Sigmoid colon (tissue), 7 donors: Measurements from ENCODE around the gene NECTIN1. TPM values are rescaled to one million over a fixed set of nuclear protein-coding genes. Genes with fewer than 3 reads are reported as not detected.

Source experiments
- DNase-seq: peaks from one replicate; pipeline ENCODE4 v3.0.0-alpha.2; 2019
- H3K27ac ChIP-seq, 4 donors: fragments of 200-600 bp; sonication (generic); one replicate each; pipeline ENCODE4 v1.5.1; 2016 to 2019; ENCODE audit warnings: mild to moderate bottlenecking in 1 of 4
- H3K27me3 ChIP-seq, 3 donors: fragments of 200-600 bp; sonication (generic); one replicate each; pipeline ENCODE4 v1.5.1; 2019; ENCODE audit warnings: mild to moderate bottlenecking in 1 of 3
- H3K36me3 ChIP-seq, 4 donors: fragments of 200-600 bp; sonication (generic); one replicate each; pipeline ENCODE4 v1.5.1; 2016 to 2019
- H3K4me1 ChIP-seq, 4 donors: fragments of 200-600 bp; sonication (generic); one replicate each; pipeline ENCODE4 v1.5.1; 2017 to 2019
- H3K4me3 ChIP-seq, 4 donors: fragments of 200-600 bp; sonication (generic); one replicate each; pipeline ENCODE4 v1.5.1; 2017 to 2019; ENCODE audit warnings: mild to moderate bottlenecking in 2 of 4, moderate library complexity in 1 of 4
- H3K9me3 ChIP-seq, 4 donors: fragments of 200-600 bp in 3 of 4; sonication (generic) in 3 of 4; one replicate each; pipeline versions ENCODE4 v1.5.1 to v1.6.1; 2013 to 2019
- CTCF ChIP-seq, 4 experiments: fragments of 450-650 bp in 3 of 4; fragments of 200-600 bp in 1 of 4; IDR thresholded peaks; one replicate each; pipeline ENCODE4 v1.5.1; 2016 to 2019; ENCODE audit warnings: antibody characterized with exemption in 4 of 4, mild to moderate bottlenecking in 3 of 4, moderate library complexity in 2 of 4
- EP300 ChIP-seq, 4 donors: sonication (generic); formaldehyde crosslinking; IDR thresholded peaks; one replicate each; pipeline ENCODE4 v1.6.1; 2017; ENCODE audit warnings: antibody characterized with exemption in 4 of 4
- POLR2A ChIP-seq, 2 donors: fragments of 450-650 bp; IDR thresholded peaks; one replicate each; pipeline ENCODE4 v1.6.1; 2016; ENCODE audit warnings: antibody characterized with exemption in 2 of 2, mild to moderate bottlenecking in 2 of 2, moderate library complexity in 2 of 2
- POLR2AphosphoS5 ChIP-seq, 4 donors: sonication (generic); formaldehyde crosslinking; IDR thresholded peaks; one replicate each; pipeline ENCODE4 v1.6.1; 2017; ENCODE audit warnings: antibody characterized with exemption in 4 of 4
- whole genome bisulfite sequencing, 2 donors: extraction: QIAGEN DNeasy Blood & Tissue Kit; methylation state at CpG; one replicate each; pipeline ENCODE4 v1.1.7; 2013; 5-methylcytosine and 5-hydroxymethylcytosine counted together
- intact Hi-C: fragments of 100-400 bp; cut with DNase I; formaldehyde crosslinking; loops from one replicate; pipeline ENCODE4 v1.15.1; 2023
- polyA plus RNA-seq, 3 donors: library from polyadenylated mRNA; stranded (reverse); fragments of 200-250 nt; gene quantifications; one replicate each; pipeline ENCODE4 v1.2.3, GENCODE V29; 2013
- total RNA-seq, 4 donors: library from RNA; depleted of rRNA; stranded (reverse); fragments of >200 nt; gene quantifications; one replicate each; pipeline ENCODE4 v1.1.0, GENCODE V29; 2016
- donor health status: healthy with polysubstance abuse.
- donor health status: Bipolar disorder and iron deficiency.
- donor health status: healthy.

Gene NECTIN1
- total and polyA plus RNA-seq, 7 donors = 0.16 to 19.0 (median 1.7) TPM

DNA sequence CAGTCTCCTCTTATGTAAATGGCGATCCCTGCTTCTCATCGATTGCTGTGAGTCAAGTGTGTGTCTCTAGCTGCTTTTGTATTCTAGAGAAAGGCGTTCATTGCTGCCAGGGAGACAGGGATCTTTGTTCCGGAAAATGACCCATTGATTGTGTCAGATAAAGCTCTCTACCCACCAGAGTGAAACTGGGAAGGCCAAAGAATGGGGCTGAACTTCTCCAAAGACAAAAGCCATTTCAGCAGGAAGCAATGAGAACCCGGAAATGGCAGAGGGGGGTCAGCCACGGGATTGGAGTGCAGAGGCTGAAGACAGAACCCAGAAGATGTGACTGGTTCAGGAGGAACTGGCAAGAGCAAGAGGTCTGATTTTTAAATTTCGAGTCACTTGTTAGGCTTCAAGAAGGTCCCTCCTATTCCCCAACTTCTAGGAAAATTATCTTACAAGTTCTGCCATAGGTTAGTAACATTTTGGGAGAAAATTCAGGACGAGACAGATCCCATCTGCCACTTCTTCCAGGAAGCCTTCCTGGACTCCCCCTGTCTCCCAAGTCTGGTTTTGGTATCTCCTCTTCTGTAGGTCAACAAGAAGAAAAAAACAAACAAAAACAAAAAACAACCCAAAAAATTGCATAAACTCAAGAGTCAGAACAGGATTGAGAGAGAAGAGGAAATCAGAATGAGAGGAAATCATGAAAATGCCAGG is 110.6 kb downstream of the NECTIN1 start:
- H3K4me3 ChIP-seq = no peak overlapping the region
- no peaks in the 10 kb centered on the region for H3K9me3 ChIP-seq
- H3K27me3 ChIP-seq = peaks cover 0 to 5% (median 0%) of the 10 kb centered on the region in 3 donors
- TF ChIP-seq CTCF (IDR thresholded peaks at IDR 0.05) (no peak), POLR2AphosphoS5 (IDR thresholded peaks at IDR 0.05) (no peak), POLR2A (IDR thresholded peaks at IDR 0.05) (no peak), EP300 (IDR thresholded peaks at IDR 0.05) (no peak)
- 60 to 65% methylated on average over 8 of the region's 8 CpGs for WGBS, 2 donors
- no peaks in the 10 kb centered on the region for H3K4me1 ChIP-seq
- H3K36me3 ChIP-seq = no peaks in the 10 kb centered on the region
- intact Hi-C loops = no loop called here
- H3K27ac ChIP-seq = no peak overlapping the region
- no peak for DNase-seq

GRCh38 chr11:119617340-119617713 is 111.7 kb downstream of the NECTIN1 start:
- Histone ChIP-seq H3K9me3 (no peaks in the 10 kb centered on the region), H3K27me3 (no peaks in the 10 kb centered on the region), H3K4me1 (no peaks in the 10 kb centered on the region), H3K36me3 (no peaks in the 10 kb centered on the region), H3K27ac (no peak overlapping the region), H3K4me3 (no peak overlapping the region)
- 79 to 86% methylated on average over 13 of the region's 13 CpGs for WGBS, 2 donors
- intact Hi-C loops = no loop called here
- DNase-seq = no peak
- TF ChIP-seq EP300 (IDR thresholded peaks at IDR 0.05) = no peak
- no peak for TF ChIP-seq CTCF (IDR thresholded peaks at IDR 0.05)
- no peak for TF ChIP-seq POLR2AphosphoS5 (IDR thresholded peaks at IDR 0.05)
- TF ChIP-seq POLR2A (IDR thresholded peaks at IDR 0.05) = no peak

- no peak for DNase-seq
- WGBS, 2 donors = 85 to 88% methylated on average over 9 of the region's 9 CpGs
- no peaks in the 10 kb centered on the region for H3K9me3 ChIP-seq
- no peak overlapping the region for H3K27ac ChIP-seq
- H3K36me3 ChIP-seq = no peaks in the 10 kb centered on the region
- H3K4me1 ChIP-seq = no peaks in the 10 kb centered on the region
- TF ChIP-seq CTCF (IDR thresholded peaks at IDR 0.05) (no peak), POLR2A (IDR thresholded peaks at IDR 0.05) (no peak), POLR2AphosphoS5 (IDR thresholded peaks at IDR 0.05) (no peak), EP300 (IDR thresholded peaks at IDR 0.05) (no peak)
- intact Hi-C loops = no loop called here
- no peaks in the 10 kb centered on the region for H3K27me3 ChIP-seq
- no peak overlapping the region for H3K4me3 ChIP-seq
Measured at GRCh38 chr11:119616586-119617339, 112.2 kb downstream of the NECTIN1 start.

DNA sequence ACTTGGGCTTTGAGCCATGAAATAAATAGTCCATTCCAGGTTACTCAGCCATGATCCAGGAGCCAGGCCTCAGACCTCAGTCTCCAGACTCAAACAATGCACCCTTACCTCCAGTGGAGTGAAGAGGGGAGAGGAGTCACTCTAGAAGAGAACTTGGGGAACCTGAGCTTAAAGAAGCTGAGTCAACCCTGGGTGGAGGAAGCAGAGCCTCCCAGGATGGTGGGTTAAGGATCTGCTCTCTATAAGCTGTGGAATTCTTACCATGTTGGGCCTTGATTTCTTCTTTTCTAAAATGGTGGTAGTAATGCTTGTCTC is 113.2 kb downstream of the NECTIN1 start:
- Histone ChIP-seq H3K27me3 (no peaks in the 10 kb centered on the region), H3K27ac (no peak overlapping the region), H3K4me3 (no peak overlapping the region), H3K4me1 (no peaks in the 10 kb centered on the region), H3K36me3 (no peaks in the 10 kb centered on the region), H3K9me3 (no peaks in the 10 kb centered on the region)
- DNase-seq = no peak
- TF ChIP-seq POLR2AphosphoS5 (IDR thresholded peaks at IDR 0.05) (no peak), EP300 (IDR thresholded peaks at IDR 0.05) (no peak), POLR2A (IDR thresholded peaks at IDR 0.05) (no peak), CTCF (IDR thresholded peaks at IDR 0.05) (no peak)
- intact Hi-C loops = no loop called here
